ENCODE measurements around the gene PALD1.

The PALD1 gene

GRCh38 chr10:70497120-70497545 is 18.6 kb downstream of the PALD1 start:
- DNase-seq = no peak
- Histone ChIP-seq H3K27me3 (replicated peaks) (no peaks in the 10 kb centered on the region), H3K4me3 (ENCODE audit: low read depth, low read length) (no peak overlapping the region), H3K36me3 (replicated peaks) (no peaks in the 10 kb centered on the region), H3K27ac (no peak overlapping the region)
- TF ChIP-seq CTCF (IDR thresholded peaks at IDR 0.05; ENCODE audit: low read depth, low read length, missing control alignments) = no peak
- in situ Hi-C loops (cut with HindIII; ENCODE audit: low pct_ligation_motif_present, low sequenced_read_pairs) = no loop called here

DNA sequence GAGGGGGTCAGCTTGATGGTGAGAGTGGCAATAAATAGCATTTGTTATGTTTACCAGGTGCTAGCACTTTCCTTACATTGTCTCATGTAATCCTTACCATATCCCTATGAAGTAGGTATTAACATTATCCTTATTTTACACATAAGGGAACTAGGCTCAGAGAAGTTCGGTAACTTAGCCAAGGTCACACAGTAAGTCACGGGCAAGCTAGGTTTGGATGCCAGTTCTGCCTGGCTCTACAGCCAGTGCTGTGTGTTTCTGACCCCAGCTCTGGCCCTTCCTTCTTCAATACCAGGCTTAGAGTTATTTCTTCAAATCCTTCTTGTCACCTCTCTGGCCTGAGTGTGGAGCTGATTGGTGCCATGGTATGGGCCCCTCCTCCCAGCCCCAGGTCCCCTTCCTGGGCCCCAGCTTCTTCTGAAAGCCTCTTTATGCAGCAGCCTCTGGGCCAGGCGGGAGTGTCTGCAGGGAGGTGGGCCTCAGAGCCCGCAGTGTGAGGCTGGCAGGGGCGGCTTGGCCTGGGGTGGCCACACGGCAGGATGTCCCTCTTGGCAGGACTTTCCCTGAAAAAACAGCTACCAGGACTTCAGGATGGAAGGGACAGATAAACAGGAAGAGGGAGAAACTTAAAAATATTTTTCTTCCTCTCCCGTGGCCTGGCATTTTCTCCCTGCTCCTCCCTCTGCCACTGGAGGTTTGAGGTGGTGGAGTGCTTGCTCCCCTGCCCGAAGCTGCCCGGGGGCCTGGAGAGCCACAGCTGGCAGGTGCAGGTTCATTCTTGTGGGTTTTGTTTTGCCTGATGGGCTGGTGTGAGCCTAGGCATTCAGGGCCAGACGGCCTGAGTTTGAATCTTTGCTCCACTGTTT is 20.6 kb downstream of the PALD1 start:
- H3K27ac ChIP-seq = no peak overlapping the region
- no peaks in the 10 kb centered on the region for H3K36me3 ChIP-seq (replicated peaks)
- no peak for DNase-seq
- in situ Hi-C loops (cut with HindIII; ENCODE audit: low pct_ligation_motif_present, low sequenced_read_pairs) = no loop called here
- no peak overlapping the region for H3K4me3 ChIP-seq (ENCODE audit: low read depth, low read length)
- no peaks in the 10 kb centered on the region for H3K27me3 ChIP-seq (replicated peaks)
- no peak for TF ChIP-seq CTCF (IDR thresholded peaks at IDR 0.05; ENCODE audit: low read depth, low read length, missing control alignments)

- in situ Hi-C loops (cut with HindIII; ENCODE audit: low pct_ligation_motif_present, low sequenced_read_pairs) = no loop called here
- Histone ChIP-seq H3K27ac (no peak overlapping the region), H3K36me3 (replicated peaks) (no peaks in the 10 kb centered on the region), H3K4me3 (ENCODE audit: low read depth, low read length) (no peak overlapping the region), H3K27me3 (replicated peaks) (no peaks in the 10 kb centered on the region)
- DNase-seq = no peak
- TF ChIP-seq CTCF (IDR thresholded peaks at IDR 0.05; ENCODE audit: low read depth, low read length, missing control alignments) = no peak
Observed at GRCh38 chr10:70499836-70500167, 21.2 kb downstream of the PALD1 start.

DNA sequence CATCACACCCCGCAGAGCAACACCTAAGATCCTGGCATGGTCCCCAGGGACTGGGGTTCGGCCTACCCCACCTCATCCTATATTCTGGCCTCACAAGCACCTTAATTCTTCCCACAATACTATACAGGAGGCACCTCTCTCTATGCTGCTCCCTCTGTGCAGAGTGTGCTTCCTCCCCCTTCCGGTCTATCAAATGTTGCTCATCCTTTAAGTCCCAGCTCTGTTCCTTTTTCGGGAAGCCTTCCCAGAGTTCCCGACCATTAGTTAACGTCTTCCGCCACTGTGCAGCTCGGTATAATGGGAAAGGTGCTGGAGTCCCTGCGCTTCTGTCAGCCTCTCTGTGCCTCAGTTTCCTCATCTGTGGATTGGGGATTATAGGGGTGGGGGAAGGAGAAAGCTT is 21.8 kb downstream of the PALD1 start:
- no peak overlapping the region for H3K4me3 ChIP-seq (ENCODE audit: low read depth, low read length)
- TF ChIP-seq CTCF (IDR thresholded peaks at IDR 0.05; ENCODE audit: low read depth, low read length, missing control alignments) = no peak
- no peak overlapping the region for H3K27ac ChIP-seq
- DNase-seq = no peak
- no peaks in the 10 kb centered on the region for H3K36me3 ChIP-seq (replicated peaks)
- in situ Hi-C loops (cut with HindIII; ENCODE audit: low pct_ligation_motif_present, low sequenced_read_pairs) = no loop called here
- H3K27me3 ChIP-seq (replicated peaks) = no peaks in the 10 kb centered on the region

DNA sequence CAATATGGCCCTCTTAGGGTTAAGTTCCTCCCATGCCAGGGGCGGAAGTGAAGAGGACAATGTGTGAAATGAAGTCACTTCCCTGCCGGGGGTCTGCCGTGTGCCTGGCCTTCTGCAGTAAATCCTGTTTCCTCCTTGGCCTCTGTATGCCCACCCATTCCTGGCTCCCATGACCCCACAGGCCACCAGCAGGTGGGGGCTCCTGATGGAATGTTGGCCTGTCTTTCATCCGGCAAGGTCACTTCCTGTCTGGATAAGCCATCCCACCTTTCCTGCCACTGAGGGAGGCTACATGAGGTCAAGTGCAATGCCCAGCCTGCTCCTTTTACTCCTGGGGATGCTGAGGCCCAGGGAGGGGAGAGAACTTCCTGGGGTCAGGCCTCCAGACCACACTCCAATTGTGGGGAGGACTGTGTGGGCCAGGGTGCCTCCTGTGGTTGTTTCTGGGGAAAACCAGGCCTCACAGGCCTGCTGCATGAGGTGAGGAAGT is 22.3 kb downstream of the PALD1 start:
- no peak for DNase-seq
- no peak overlapping the region for H3K4me3 ChIP-seq (ENCODE audit: low read depth, low read length)
- H3K27me3 ChIP-seq (replicated peaks) = no peaks in the 10 kb centered on the region
- no peaks in the 10 kb centered on the region for H3K36me3 ChIP-seq (replicated peaks)
- no peak for TF ChIP-seq CTCF (IDR thresholded peaks at IDR 0.05; ENCODE audit: low read depth, low read length, missing control alignments)
- no peak overlapping the region for H3K27ac ChIP-seq
- in situ Hi-C loops (cut with HindIII; ENCODE audit: low pct_ligation_motif_present, low sequenced_read_pairs) = no loop called here

DNA sequence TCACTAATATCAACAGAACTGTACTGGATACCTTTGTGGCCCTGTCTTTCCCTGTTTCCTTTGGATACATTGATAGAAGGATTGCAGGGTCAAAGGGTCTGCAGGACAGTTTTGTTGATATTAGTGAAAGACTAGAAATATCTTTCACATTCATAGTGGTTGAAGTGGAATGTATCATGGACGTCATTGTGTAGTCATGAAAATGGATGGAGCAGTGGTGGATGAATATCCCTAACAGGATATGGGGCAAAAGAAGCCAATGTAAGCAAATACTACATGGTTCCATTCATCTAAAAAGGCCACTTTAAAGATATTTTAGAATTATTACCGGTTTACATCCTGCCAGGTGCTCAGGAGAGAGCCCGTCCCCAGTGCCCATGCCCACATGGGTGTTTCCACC is 23.8 kb downstream of the PALD1 start:
- Histone ChIP-seq H3K27me3 (replicated peaks) (no peaks in the 10 kb centered on the region), H3K27ac (no peak overlapping the region), H3K36me3 (replicated peaks) (no peaks in the 10 kb centered on the region), H3K4me3 (ENCODE audit: low read depth, low read length) (no peak overlapping the region)
- in situ Hi-C loops (cut with HindIII; ENCODE audit: low pct_ligation_motif_present, low sequenced_read_pairs) = no loop called here
- no peak for TF ChIP-seq CTCF (IDR thresholded peaks at IDR 0.05; ENCODE audit: low read depth, low read length, missing control alignments)
- no peak for DNase-seq

Data from brain microvascular endothelial cell (primary cell).